HG03045 (cell line): ENCODE data around the gene PCBD2.
"Not testable (repeated sequence)": the region's sequence is repeated elsewhere in the genome, so short reads cannot be mapped to it uniquely, and the experiment has no call there.

Source experiments
- ATAC-seq: cut with Tn5 transposase; IDR thresholded peaks from one replicate; pipeline ENCODE4 v1.9.1; 2021; ENCODE audit warnings: mild to moderate bottlenecking, moderate library complexity; ENCODE audit not compliant: unreplicated experiment

The PCBD2 gene

DNA sequence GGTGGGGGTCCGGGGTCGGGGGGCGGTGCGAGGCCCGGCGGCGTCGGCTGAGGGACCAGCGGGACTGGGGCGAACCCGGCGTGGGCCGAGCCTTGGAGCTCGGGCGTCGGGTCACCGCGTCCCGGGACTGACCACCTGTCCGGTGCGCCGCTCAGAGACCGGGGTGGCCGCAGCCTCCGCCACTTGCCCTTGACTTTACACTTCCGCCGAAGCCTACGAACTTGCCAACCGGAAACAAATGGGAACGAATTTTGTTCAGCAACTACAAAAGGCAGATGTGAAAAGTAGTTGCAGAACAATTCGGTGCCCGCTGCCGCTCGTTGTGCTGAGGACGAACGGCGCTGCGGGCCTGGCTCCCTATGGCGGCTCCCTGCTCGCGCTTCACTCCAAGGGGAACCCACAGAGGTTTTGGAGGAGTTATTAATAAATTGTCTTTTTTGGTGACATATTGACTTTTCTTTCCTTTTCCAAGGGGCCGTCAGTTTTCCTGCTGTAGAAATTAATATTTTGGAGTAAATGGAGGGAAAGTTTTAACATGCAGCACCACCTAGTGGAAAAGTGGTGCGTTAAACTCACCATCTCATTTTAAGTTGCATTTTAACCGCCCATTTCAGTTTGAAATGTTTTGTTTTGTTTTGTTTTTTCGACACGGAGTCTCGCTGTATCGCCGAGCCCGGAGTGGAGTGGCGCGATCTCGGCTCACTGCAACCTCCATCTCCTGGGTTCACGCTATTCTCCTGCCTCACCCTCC, 490 bp downstream of the PCBD2 start:
- peak; percentile 23 for ATAC-seq

DNA sequence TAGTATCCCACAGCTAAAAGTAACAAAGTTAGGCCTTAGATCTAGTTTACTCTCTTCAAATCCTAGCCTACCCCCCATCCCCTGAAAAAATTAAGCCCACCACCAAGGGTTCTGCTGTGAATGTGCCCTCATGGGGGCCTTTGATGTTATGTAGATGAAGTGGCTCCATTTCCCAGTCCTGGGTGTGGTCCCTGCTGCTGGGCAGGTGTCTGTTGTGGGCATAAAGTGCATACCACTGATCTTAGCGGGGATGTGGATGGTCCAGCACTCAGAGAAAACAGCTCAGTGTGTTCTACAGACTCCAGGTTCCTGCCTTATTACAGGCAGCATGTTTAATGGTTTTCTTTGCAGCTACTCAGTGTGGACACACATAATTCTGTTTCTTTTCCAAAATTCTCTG, 1.9 kb downstream of the PCBD2 start:
- ATAC-seq = no peak

DNA sequence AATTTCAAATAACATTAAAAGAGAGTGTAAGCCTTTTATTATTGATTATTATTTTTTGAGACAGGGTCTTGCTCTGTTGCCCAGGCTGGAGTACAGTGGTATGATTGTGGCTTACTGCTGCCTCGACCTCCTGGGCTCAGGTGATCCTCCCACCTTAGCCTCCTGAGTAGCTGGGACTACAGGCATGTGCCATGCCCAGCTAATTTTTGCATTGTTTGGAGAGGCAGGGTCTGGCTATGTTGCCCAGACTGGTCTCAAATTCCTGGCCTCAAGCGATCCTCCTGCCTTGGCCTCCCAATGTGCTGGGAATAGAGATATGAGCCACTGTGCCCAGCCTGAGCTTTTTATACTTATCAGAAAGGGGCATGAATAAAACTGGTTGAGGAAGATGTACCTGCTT, 5.8 kb downstream of the PCBD2 start:
- ATAC-seq = not testable (repeated sequence)

DNA sequence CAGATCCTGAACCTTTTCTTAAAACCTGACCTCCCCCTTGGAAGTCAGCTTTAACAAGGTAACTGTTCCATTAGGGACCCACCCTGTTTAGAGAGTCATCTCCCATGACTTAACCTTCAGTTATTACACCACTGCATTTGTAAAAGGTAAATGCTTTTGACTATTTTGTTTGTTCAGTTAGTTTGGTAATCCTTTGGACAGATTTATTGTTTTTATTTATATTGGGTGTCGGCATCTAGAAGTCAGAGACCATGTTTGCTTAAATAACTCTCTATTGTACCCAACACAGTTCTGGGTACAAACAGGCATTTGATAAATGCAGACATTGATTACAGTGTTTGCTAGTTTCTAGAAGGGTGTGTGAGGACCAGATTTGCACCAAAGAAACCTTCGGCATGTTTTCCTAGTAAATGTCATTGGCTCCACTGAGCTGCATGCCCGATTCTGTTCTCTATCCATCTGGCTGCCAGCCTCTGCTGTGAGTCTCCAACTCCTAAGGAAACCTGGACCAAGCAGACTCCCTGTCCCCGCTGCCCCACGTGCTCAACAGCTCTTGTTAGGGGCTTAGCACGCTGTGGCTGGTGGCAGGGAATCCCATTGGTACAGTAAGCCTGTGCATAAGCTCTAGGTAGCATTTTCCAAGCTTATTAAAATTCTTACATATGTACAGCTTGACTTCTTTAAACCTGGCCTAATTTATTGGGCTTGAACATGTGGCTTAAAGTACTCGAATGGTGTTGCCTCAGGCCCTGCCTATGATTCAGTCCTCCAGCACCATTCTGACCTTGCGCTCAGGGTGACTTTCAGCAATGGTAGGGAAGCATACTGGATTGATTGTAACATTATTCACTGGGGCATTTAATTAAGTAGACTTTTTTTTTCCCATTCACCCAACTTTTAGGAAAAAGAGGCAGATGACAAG, 6.6 kb downstream of the PCBD2 start:
- no peak for ATAC-seq

DNA sequence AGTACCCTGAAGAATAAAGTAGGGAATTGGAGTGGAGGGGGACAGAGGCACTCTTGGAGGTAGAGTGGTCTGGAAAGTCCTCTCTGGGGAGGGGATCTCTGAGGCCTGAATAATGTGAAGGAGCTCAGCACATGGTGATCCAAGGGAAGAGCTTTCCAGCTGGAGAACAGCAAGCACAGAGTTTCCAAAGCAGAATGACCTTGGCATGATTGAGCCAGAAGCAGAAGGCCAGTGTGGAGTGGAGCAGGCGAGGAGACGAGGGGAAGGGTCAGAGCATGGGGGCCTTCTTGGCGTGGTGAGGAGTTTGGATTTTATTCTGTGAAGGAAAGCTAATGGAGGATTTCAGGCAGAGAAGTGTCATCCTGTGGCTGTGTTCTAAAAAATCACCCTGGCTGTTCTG, 8.3 kb downstream of the PCBD2 start:
- ATAC-seq = no peak

GRCh38 chr5:134913795-134914194, 8.9 kb downstream of the PCBD2 start:
- ATAC-seq = no peak

DNA sequence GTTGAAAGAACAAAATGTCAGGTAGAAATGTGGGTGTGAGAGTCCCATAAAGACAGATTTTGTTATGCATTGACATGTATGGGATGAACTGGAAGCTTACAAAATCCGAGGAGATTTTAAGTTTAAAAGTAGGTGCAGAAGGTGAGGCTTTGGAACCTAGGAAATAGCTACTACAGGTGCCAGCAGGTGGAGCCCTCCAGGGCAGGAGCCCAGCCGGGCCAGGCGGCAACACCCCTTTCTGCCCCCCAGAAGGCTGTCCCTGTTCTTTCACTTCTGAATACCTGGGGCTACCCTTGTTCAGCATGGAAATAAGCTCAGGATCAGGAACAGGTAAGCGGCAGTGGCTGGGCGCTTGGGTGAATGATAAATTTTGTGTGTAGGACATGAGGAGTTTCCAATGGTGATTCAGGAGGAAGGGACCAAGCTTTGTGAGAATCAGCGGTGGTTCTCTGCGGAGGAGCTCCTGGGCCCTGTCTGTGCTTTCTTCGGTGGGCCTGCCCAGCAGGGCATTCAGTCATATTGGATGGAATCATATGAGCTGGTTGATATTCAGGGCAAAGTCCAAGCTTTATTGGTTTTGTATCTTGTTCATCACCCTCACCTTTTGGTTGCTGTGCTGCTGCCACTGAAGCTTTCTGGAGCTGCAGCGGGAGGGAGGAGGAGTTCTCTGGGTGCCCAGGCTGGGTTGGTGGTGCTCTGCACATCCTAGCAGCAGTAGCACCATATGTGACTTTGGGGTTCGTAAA, 12.3 kb downstream of the PCBD2 start:
- ATAC-seq = no peak

DNA sequence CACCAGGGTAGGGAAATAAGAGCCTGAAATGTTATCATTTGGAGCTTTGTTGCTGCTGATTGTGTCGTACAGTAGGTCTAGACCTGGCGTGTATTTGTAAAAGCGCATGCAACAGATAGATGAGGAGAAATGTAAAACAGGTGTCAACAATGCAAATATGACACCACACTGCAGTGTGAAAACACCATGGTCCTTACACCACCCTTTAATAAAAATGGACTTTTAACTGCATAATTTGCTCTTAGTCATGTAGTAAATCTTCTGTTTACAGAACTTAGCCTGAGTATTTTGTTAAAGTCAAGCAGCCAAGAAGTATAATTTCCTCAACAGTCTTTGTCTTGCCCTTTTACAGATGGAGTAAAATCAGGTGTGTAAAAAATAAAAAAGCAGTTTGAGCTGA, 13.9 kb downstream of the PCBD2 start:
- ATAC-seq = no peak

DNA sequence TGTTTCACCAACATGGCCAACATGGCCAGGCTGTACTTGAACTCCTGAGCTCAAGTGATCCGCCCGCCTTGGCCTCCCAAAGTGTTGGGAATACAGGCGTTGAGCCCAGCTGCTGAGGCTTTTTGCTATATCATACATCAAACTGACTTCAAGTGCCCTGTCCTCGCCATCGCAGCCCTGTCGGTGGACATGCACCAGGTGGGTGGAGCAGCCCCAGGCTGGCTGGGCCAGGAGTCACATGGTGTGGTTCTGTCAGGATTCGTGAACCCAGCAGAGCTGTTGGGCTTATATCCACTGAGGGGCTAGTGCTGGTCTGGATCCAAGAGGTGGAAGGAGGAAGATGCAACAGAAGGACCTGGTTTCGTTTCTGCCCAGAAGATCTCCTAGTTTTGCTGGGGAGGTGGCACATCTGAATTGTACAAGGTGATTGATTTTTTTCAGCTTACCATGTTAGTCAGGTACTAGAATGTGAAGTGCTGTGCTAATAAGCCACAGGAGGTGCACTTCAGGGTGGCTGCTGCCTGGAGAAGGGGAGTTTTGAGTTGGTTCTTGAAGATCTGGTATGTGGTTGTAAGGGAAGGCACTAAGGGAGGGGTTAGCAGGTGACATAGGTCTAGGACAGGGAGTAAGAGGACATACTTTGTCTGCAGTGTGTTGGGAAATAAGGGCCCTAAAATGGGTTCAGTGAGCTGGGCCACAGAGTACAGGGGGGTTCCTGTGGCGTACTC, 16.1 kb downstream of the PCBD2 start:
- ATAC-seq = no peak

DNA sequence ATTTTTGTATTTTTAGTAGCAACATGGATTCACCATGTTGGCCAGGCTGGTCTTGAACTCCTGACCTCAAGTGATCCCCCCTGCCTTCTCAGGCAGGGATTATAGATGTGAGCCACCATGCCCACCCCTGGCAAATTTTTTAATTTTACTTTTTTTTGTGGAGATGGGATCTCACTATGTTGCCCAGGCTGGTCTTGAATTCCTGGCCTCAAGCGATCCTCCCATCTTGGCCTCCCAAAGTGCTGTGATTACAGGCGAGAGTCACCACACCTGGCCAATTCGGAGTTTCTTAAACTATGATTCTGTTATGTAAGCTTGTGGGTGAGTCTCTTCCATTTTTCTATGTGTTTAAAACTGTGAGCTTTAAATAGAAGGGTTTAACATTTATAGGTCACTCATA, 27.6 kb downstream of the PCBD2 start:
- no peak for ATAC-seq

DNA sequence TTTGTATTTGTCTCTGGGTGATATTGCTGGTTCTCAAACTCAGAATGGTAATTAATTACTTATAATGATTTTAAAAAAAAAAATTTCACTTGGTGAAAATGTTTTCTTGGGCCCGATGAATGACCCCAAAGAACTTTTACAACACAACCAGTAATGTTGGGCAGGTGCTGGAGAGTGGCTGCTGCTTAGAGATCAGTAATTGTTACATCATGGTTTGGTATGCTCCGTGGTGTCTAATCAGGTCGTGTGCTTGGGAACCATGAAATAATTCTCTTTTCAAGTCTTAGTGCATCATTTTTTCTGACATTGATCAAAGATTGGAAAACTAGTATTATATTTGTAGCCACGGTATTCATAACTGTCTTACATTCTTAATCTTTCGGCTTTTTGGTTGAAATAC, 29.3 kb downstream of the PCBD2 start:
- no peak for ATAC-seq

DNA sequence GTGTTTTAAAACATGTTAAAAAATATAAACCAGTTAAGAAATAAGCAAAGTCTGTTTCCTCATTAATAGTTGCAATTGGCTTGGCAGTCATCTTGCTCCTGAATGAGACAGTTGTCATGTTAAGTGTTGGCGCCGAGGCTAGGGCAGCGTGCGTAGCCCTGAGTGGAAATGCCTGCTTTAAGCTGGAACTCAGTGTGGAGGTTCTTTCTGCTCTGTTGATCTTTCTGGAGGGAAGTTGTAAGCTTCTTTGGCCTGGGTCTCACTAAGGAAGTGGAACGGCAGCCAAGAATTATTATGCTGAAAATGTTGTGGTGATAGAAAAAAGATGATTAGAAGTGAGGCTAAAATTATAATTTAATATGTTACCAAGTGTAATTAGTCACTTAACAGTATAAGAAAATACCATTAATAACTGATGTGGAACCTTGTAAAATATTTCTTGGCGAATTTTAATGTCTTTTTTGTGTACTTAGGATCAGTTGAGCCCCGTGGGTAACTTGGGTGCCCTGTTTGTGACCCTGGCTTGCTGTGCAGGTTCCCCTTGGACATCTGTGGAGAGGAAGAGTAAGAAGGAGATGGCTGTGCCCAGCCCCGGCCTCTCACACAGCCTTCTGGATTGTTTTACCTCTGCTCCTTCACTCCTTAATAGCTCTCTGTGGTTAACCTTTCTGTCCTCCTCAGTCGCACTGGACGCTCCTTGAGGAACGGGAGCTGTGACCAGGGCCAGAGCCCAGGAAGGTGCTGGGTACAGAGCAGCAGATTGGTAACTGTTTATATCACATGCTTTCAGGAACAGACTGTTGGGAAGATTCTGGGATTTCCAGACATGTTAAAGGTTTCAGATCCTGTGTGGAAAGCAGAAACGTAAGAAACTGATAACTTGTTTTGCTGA, 31.0 kb downstream of the PCBD2 start:
- no peak for ATAC-seq

DNA sequence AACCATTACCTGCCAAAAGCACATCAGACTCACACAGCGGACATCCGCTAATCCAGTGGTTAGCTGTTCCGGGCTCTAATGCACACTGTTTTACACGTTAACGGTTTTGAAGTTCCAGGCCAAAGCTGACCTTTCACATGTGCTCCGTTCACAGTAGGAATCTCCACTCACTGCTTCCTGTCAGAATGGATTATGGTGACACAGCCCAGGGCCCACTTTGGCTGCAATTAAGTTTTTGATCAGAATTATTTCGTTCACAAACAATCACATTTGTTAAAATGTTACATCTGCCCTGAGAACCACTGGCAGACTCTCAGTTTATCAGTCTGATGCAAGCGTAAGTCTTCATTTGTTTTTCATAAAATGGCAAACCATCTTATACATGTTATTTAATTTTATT, 32.6 kb downstream of the PCBD2 start:
- ATAC-seq = no peak

DNA sequence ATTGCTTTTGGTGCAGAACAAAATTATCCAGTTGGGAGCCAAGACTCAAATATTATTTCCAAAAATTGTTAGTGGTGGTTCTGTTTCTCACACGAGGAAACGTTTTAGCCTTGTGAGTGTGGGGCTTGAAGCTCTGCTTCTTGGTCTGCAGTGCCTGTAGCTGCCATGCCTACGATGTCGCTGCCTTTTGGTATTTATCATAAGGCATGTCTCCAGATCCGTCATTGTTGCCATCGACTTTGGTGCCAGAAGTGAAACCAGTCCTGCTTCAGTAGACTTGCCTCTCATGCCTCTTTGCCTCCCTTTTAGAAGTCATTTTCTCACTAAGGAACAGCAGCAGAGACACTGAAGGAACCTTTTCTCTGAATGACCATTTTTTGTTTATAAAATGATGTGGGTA, 33.1 kb downstream of the PCBD2 start:
- ATAC-seq = no peak

DNA sequence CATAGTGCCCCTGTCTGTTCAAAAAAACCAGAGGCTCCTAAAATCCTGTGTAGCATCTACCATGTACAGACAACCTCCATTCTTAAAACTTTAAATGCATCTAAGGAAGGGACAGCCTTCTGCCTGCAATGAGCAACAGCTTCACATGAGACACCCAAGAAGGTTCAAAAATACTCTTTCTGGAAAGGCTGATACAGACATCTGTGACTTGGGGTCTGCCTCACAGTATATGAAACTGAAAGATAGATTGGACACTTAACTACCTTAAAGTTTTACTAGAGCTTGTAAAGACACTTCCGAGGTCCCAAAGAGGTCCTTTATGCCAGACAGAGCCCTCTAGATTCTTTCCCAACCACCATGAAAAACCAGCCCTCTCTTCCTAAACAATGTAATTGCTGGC, 34.6 kb downstream of the PCBD2 start:
- no peak for ATAC-seq

DNA sequence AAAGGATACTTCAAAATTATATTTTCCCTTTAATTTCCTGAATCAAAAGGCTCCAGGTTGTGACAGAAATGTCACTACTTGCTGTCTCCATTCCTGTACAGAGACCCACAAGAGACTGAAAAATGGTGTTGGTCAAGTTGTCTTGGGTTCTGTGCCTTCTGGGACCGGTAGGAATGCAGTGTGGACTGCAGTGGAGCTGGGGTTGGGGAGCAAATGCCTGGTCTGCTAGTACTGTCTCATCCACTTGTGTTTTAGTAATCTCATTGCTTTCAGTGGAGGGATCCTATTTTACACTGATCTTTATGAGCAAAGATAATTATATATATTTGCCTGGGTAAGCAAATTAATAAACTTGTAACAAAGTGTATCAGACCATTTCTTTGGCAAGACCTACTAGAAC, 38.6 kb downstream of the PCBD2 start:
- ATAC-seq = no peak

DNA sequence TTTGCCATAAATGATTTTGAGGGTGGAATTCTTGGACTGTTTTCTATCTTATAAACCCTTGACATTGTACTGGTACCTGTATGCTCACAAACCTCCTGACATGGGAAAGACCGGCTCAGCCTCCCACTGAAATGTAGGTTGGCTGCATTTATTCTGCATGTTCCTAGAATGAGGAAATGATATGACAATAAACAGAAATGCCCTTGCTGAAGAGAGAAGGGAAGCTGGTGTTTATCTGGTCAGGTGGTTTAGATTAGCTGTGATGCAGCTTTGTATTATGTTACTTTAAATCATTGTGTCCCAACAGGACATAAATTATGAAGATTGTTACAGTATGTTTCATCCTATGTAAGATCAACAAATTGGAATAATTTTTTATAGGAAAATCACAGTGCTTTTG, 39.7 kb downstream of the PCBD2 start:
- ATAC-seq = no peak

- ATAC-seq = no peak
Observed at GRCh38 chr5:134945041-134945440, 40.1 kb downstream of the PCBD2 start.

DNA sequence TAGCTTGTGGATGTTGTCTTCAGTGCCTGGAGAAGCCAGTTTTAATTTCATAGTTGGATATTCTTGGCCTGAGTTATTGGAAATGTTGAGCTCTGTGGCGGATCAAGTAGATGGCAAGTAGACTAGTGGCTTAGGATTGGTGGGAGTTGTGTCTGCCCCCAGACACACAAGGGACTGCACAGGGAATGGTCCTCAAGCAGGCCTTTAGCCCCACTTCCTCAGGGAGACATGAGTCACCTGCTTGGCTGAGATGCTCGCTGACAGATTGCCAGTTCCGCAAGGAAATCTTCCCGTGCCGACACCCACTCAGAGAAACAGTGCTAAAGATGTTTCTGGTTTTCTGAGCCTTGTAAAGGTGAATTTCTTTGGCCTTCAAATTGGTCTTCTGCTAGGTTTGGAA, 44.0 kb downstream of the PCBD2 start:
- ATAC-seq = no peak

DNA sequence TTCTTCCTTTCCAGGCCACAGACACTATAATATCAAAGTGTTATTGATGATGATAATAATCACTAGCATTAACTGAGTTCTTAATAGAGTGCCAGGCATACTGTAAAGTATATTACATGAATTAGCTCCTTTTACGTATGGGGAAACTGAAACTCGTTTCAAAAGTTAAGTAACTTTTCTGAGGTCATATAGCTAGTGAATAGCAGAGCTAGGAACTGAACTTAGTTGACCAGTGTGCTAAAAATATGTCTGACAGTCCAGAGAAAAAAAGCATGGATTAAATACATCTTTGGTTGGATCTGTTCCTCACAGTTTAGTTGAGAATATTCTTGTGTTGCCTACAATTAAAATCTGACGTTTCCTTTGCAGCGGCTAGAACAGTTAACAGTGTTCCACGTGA, 44.4 kb downstream of the PCBD2 start:
- no peak for ATAC-seq
